Ovary (tissue), 3 donors: ENCODE results near the gene ITPK1.

Experiments
- EP300 ChIP-seq: sonication (generic); formaldehyde crosslinking; IDR thresholded peaks from one replicate; pipeline ENCODE4 v1.6.1; 2017; ENCODE audit warnings: antibody characterized with exemption
- POLR2A ChIP-seq: fragments of 450-650 bp; IDR thresholded peaks from one replicate; pipeline ENCODE4 v1.6.1; 2017; ENCODE audit warnings: antibody characterized with exemption, mild to moderate bottlenecking, moderate library complexity
- TF ChIP-seq, protein P1 (sequence below), 3 donors: fragments of 450-650 bp in 2 of 3; fragments of 200-600 bp in 1 of 3; IDR thresholded peaks; one replicate each; pipeline versions ENCODE4 v1.5.1 to v1.8.0; 2016 to 2022; ENCODE audit warnings: antibody characterized with exemption in 3 of 3, mild to moderate bottlenecking in 1 of 3
- donor health status: DM: no; HTN: no; CAD: no.

DNA sequence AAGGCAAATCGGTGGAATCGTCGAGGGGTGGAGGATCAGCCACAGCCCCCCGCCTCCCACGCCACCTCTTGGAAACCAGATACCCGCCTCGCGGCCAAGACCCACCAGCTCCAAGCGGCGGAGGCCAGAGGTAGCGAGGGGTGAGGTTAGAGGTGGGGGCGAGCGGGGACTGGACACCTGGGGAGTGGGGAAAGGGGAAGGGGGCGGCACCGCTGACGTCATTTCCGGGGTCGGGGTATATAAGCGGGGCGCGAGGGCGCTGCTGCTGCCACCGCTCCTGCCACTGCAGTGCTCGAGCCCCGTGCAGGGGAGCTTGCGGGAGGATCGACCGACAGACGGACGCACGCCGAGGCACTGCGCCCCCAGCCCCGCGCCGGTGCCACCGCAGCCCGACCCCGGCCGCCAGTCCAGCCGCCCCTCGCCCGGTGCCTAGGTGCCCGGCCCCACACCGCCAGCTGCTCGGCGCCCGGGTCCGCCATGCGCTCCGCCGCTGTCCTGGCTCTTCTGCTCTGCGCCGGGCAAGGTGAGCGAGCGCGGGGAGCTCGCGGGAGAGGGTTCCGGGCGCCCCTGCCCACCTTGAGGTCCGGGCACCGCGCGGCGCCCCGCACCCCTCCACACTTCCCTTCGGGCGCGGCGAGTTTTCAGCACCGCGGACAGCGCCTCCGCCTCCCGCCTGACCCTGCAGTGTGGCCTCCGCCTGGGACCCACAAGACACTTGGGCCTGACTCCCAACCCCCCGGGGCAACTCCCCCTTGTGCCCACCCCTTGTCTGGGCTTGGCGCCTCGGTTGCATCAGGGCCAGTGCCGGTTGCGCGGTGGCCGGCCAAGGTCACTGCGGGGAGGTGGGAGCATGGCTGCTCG lies 192.6 kb downstream of the ITPK1 start, which contains the start of gene CHGA:
- TF ChIP-seq, protein P1, sequence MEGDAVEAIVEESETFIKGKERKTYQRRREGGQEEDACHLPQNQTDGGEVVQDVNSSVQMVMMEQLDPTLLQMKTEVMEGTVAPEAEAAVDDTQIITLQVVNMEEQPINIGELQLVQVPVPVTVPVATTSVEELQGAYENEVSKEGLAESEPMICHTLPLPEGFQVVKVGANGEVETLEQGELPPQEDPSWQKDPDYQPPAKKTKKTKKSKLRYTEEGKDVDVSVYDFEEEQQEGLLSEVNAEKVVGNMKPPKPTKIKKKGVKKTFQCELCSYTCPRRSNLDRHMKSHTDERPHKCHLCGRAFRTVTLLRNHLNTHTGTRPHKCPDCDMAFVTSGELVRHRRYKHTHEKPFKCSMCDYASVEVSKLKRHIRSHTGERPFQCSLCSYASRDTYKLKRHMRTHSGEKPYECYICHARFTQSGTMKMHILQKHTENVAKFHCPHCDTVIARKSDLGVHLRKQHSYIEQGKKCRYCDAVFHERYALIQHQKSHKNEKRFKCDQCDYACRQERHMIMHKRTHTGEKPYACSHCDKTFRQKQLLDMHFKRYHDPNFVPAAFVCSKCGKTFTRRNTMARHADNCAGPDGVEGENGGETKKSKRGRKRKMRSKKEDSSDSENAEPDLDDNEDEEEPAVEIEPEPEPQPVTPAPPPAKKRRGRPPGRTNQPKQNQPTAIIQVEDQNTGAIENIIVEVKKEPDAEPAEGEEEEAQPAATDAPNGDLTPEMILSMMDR (IDR thresholded peaks at IDR 0.05), result no peak
- TF ChIP-seq POLR2A (no peak), EP300 (no peak)
